KG1 (cell line): Measurements from ENCODE around the gene SEPTIN12.
"Not testable (repeated sequence)": the region's sequence is repeated elsewhere in the genome, so short reads cannot be mapped to it uniquely, and the experiment has no call there.

Source experiments
- DNase-seq: peaks from one replicate; lab custom pipeline; 2025; lab: John Stamatoyannopoulos, UW

SEPTIN12 gene

GRCh38 chr16:4802659-4803287, 14.6 kb upstream of the SEPTIN12 start:
- peak; percentile 93 for DNase-seq

- DNase-seq, result peak; percentile 26
Measured at GRCh38 chr16:4801962-4802658, 14.0 kb upstream of the SEPTIN12 start, which contains the start of gene ROGDI. TSS of gene ROGDI (minus strand) at chr16:4802633. CDS start at chr16:4802571, 62 bp downstream.

- no peak for DNase-seq
Measured at GRCh38 chr16:4801051-4801961, 13.2 kb upstream of the SEPTIN12 start.

- DNase-seq, result no peak
Measured at GRCh38 chr16:4800290-4801041, 12.3 kb upstream of the SEPTIN12 start.

GRCh38 chr16:4799171-4799855, 11.2 kb upstream of the SEPTIN12 start:
- DNase-seq, result no peak

- no peak for DNase-seq
Measured at GRCh38 chr16:4798456-4798855, 10.3 kb upstream of the SEPTIN12 start.

- no peak for DNase-seq
Measured at GRCh38 chr16:4797805-4798252, 9.7 kb upstream of the SEPTIN12 start.

- DNase-seq, result no peak
Measured at GRCh38 chr16:4796982-4797804, 9.0 kb upstream of the SEPTIN12 start.

- no peak for DNase-seq
Measured at GRCh38 chr16:4795828-4796572, 7.9 kb upstream of the SEPTIN12 start.

- DNase-seq, result no peak
Measured at GRCh38 chr16:4795181-4795827, 7.2 kb upstream of the SEPTIN12 start, which contains the start of gene SMIM22. TSS of gene SMIM22 (plus strand) at chr16:4795369. CDS start at chr16:4795735, 366 bp downstream.

- no peak for DNase-seq
Measured at GRCh38 chr16:4792951-4793513, 4.9 kb upstream of the SEPTIN12 start.

GRCh38 chr16:4790871-4791270, 2.7 kb upstream of the SEPTIN12 start:
- no peak for DNase-seq

GRCh38 chr16:4790261-4790660, 2.1 kb upstream of the SEPTIN12 start:
- no peak for DNase-seq

- no peak for DNase-seq
Measured at GRCh38 chr16:4788910-4789309, 765 bp upstream of the SEPTIN12 start.

GRCh38 chr16:4788489-4788889, 344 bp upstream of the SEPTIN12 start:
- no peak for DNase-seq

- DNase-seq, result no peak
Measured at GRCh38 chr16:4787068-4787467, 1.1 kb downstream of the SEPTIN12 start.

GRCh38 chr16:4785758-4786433, 2.2 kb downstream of the SEPTIN12 start:
- DNase-seq, result no peak

- not testable (repeated sequence) for DNase-seq
Measured at GRCh38 chr16:4784444-4784987, 3.6 kb downstream of the SEPTIN12 start.
